ENCODE data around the gene CAV1.
"Not testable (repeated sequence)": the region's sequence is repeated elsewhere in the genome, so short reads cannot be mapped to it uniquely, and the experiment has no call there.

The CAV1 gene

DNA sequence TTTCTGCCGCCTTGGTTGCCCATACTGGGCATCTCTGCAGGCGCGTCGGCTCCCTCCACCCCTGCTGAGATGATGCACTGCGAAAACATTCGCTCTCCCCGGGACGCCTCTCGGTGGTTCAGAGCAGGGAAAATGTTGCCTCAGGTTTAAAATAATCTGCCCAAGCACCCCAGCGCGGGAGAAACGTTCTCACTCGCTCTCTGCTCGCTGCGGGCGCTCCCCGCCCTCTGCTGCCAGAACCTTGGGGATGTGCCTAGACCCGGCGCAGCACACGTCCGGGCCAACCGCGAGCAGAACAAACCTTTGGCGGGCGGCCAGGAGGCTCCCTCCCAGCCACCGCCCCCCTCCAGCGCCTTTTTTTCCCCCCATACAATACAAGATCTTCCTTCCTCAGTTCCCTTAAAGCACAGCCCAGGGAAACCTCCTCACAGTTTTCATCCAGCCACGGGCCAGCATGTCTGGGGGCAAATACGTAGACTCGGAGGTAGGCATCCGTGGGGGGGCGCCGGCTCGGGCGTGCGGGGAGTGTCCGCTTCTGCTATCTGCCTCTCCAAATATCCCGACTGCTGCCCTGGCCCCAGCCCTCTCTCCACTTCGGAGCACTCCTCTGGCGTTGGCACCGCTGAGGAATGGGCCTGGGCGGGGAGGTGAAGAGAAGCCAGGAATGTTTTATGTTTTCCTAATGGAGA is at the start of gene CAV1:
Gene CAV1 (plus strand): TSS at position 428 of the 689 bp plus-strand sequence. CDS start 27 bp downstream, at position 455.
- peak; percentile 22 for DNase-seq

GRCh38 chr7:116477625-116478024 is 47.2 kb upstream of the CAV1 start:
- no peak for DNase-seq

- no peak for DNase-seq
These were observed 46.0 kb upstream of the CAV1 start for GRCh38 chr7:116478834-116479233.

GRCh38 chr7:116483271-116483942 is 41.4 kb upstream of the CAV1 start:
- no peak for DNase-seq

DNA sequence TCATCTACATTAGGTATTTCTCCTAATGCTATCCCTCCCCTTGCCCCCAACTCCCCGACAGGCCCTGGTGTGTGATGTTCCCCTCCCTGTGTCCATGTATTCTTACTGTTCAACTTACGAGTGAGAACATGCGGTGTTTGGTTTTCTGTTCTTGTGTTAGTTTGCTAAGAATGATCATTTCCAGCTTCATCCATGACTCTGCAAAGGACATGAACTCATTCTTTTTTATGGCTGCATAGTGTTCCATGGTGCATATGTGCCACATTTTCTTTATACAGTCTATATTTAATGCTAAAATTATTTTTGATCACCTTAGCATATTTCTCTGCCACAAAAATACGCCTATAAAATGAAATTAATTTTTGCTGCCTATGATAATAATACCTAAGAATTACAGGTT is 40.4 kb upstream of the CAV1 start:
- DNase-seq, result not testable (repeated sequence)

DNA sequence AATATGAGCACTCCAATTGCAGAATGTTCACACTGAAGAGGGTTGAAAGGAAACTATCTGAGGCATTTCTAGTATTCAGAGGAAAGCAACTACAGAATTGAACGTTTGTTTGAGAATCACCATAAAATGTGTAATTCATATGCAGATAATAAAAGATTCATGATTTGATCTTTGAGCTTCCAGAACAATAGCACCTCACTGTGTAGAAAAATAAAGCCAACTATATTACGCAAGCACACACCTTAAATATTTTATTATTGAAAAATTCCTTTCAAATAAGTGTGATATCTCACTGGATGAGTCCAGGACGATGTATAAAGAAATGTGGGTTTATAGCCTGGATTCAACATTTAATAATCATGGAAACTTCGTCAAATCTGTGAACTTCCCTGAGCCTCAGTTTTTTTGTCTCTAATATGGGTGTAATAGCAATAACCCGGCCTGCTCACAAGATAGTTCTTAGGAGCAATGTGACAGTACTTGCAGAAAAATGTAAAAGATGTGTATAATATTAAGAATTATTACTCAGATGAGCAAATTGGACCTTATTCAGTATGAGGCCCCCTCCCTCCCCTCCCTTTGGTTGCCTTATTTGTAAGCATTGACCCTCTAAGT is 36.8 kb upstream of the CAV1 start:
- DNase-seq, result no peak

DNA sequence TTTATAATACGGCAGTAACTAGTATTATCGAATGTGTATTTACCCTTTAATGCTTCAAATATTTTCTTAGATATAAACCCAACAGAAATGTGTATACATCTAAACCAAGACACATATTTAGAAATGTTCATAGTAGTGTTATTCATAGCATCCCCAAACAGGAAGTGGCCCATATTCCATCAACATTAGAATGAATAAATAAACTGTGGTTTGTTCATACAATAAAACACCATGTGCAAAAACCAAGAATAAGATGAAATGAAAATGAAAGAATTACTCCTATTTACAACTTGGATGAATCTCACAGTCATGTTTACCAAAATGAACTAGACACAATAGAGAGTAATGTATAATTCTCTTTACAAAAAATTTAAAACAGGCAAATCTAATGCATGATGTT is 34.5 kb upstream of the CAV1 start:
- DNase-seq, result no peak

DNA sequence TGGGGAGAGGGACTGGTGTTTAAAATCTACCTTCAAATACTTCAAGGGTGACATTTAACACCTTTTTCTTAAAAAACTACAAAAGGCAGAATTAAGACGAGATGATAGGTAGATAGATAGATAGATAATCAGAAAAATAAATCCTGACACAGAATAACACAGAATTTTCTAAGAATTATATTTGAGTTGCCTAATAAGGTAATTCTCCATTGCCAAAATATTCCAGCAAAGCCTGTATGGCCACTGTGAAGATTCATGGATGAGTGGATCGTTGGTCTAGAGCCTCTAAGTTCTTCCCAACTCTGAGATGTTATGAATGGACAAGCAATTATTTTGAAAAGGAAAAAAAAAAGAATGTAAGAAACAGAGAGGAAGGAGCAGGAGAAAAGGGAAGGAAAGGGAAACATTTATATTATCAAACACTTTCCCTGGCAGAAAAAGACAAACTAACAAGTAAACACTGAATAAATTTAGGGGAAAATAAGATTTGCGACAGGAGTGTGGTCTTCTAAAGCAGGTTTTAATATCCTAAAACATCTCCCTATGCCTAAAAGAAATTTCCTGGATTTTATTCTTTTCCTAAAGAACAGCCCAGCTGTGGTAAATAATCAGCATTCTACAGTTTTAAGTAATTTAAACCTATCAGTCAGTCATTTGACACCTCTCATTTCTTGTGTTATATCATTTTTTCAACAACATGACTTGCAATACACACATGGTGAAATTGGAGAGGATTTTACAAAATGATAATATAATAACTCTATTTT is 32.8 kb upstream of the CAV1 start:
- DNase-seq, result no peak

- DNase-seq, result no peak
These were observed 32.2 kb upstream of the CAV1 start for GRCh38 chr7:116492654-116493109.

- DNase-seq, result no peak
These were observed 31.4 kb upstream of the CAV1 start for GRCh38 chr7:116493449-116493848.

- DNase-seq, result no peak
These were observed 30.4 kb upstream of the CAV1 start for GRCh38 chr7:116494472-116494871.

GRCh38 chr7:116495736-116496135 is 29.1 kb upstream of the CAV1 start:
- no peak for DNase-seq

GRCh38 chr7:116496653-116497052 is 28.2 kb upstream of the CAV1 start:
- DNase-seq, result no peak

DNA sequence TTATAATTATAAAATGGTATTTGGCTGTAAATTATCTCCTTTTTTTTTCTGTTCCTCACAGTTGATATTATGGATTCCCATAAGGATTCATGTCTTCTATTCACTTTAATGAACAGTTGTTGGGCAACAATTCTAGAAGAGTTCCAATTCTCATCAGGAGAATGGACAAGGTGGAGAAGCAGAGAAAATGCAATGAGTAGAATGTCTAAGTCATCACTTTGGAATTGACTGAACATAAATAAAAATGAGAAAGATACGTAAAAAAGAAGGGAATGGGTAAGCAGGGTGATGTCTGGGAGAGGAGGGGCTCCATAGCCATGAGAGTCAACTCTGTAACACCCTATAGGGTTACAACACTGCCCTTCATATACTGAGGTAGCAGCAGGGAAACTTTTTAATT is 27.1 kb upstream of the CAV1 start:
- no peak for DNase-seq

DNA sequence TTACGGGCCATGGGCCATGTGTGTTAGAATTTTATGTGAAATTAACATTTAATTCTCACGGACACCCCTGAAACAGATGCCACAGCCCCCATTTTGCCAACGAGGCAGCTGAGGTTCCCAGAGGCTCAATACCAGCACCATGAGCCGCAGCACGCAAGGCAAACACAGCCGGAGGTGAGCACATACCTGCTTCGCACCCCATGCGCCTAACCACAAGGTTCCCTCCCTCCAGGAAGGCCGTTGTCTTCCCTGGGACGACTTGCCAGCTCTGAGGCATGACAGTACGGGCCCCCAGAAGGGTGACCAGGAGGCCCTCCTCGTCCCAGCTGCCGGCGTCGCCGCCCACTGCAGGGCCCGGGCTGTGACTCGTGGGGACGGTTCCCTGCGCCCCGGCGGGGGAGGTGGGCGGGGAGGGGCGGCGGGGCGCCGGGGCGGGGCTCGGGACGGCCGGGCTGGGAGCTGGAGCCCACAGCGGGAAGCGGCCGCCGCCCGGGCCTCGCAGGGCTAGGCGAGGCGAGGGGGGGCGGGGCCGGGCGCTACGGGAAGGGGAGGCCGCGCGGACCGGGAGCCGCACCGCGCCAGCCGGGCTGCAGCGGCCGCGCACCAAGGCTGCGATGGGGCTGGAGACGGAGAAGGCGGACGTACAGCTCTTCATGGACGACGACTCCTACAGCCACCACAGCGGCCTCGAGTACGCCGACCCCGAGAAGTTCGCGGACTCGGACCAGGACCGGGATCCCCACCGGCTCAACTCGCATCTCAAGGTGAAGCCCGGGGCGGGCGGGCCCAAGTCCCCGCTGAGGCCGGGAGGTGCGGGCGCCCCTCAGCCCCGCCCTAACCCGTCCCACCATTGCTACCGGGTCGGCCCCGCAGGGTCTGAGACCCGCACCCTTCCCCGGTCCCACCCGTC is 25.4 kb upstream of the CAV1 start, which contains the start of gene CAV2:
Gene CAV2 (plus strand): TSS at position 571 of the 910 bp plus-strand sequence. CDS start 44 bp downstream, at position 615.
- peak; percentile 42 for DNase-seq

GRCh38 chr7:116500078-116500853 is 24.6 kb upstream of the CAV1 start:
- DNase-seq, result peak; percentile 3

DNA sequence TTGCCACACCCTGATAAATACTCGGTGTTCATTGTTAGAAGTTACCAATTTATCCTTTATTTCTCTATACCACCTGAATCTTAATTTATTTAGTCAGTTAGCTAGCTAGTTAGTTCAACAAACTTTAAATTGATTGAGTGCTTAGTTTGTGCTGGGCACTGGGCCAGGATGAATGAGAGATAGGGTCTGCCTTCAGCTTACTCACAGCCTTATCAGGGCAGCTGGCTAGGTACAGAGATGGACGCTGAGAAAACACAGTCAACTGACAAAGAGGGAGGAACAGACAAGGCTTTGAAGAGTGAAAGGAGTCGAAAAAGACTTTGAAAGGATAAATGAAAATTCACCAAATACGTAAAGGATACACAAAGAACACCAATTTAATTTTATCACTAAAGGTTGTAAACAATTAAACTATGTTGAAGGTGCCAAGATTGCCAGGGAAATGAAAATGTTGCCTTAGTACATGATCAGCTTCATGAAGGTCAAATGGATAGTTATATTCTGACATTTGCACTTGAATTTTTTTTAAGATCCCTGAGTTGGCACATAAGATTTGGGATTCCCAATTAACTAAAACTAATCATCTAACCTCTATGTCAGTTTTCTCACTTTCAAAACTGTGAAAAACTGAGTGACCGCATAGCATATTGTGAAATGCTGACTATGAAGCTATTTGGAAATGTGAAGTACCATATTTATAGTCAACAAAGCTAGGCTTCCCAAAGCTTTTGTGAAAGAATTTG is 23.2 kb upstream of the CAV1 start:
- no peak for DNase-seq

GRCh38 chr7:116502201-116503096 is 22.4 kb upstream of the CAV1 start:
- no peak for DNase-seq

GRCh38 chr7:116503835-116504234 is 21.0 kb upstream of the CAV1 start:
- DNase-seq, result no peak

Measured in NCI-H82 (cell line).